ENCODE measurements around the gene ART1.

DNA sequence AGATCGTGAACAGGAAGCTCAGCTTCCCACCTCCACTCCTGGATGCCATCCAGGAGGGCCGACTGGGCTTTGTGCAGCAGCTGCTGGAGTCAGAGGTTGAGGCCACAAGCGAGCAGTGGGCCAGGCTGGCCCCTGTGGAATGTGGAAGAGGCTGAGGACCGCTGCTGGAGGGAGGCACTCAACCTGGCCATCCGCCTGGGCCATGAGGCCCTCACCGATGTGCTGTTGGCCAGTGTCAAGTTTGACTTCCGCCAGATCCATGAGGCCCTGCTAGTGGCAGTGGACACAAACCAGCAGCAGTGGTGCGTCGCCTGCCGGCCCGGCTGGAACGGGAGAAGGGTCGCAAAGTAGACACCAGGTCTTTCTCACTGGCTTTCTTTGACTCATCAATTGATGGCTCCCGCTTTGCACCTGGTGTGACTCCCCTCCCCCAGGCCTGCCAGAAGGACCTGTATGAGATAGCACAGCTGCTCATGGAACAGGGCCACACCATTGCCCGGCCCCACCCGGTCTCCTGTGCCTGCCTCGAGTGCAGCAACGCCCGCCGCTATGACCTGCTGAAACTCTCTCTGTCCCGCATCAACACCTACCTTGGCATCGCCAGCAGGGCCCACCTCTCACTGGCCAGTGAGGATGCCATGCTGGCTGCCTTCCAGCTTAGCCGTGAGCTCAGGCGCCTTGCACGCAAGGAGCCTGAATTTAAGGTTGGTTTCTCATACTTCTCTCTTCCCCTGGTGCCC, 28.0 kb upstream of the ART1 start:
- no peak for TF ChIP-seq POLR2A (IDR thresholded peaks at IDR 0.05)
- TF ChIP-seq, protein P1, sequence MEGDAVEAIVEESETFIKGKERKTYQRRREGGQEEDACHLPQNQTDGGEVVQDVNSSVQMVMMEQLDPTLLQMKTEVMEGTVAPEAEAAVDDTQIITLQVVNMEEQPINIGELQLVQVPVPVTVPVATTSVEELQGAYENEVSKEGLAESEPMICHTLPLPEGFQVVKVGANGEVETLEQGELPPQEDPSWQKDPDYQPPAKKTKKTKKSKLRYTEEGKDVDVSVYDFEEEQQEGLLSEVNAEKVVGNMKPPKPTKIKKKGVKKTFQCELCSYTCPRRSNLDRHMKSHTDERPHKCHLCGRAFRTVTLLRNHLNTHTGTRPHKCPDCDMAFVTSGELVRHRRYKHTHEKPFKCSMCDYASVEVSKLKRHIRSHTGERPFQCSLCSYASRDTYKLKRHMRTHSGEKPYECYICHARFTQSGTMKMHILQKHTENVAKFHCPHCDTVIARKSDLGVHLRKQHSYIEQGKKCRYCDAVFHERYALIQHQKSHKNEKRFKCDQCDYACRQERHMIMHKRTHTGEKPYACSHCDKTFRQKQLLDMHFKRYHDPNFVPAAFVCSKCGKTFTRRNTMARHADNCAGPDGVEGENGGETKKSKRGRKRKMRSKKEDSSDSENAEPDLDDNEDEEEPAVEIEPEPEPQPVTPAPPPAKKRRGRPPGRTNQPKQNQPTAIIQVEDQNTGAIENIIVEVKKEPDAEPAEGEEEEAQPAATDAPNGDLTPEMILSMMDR (IDR thresholded peaks at IDR 0.05), result no peak
